HepG2 (cell line): ENCODE data around the gene SLC2A6. TPM values are rescaled to one million over a fixed set of nuclear protein-coding genes. Genes with fewer than 3 reads are reported as not detected.

Experiments
- CREM ChIP-seq, 2 experiments: sonication (generic) in 1 of 2; formaldehyde crosslinking in 1 of 2; IDR thresholded peaks; 2 replicates each; pipeline versions ENCODE4 v1.4.0 to v1.6.1; 2016 to 2020; ENCODE audit warnings: antibody characterized with exemption in 1 of 2, mild to moderate bottlenecking in 1 of 2, missing genetic modification reagents in 1 of 2
- E2F5 ChIP-seq: sonication (generic); formaldehyde crosslinking; conservative IDR thresholded peaks from 2 replicates; pipeline ENCODE4 v1.4.0; 2020; ENCODE audit warnings: missing genetic modification reagents
- FOXK2 ChIP-seq: fragments of 450-650 bp; IDR thresholded peaks from 2 replicates; pipeline ENCODE4 v1.6.1; 2016
- GRHL1 ChIP-seq: sonication (generic); formaldehyde crosslinking; conservative IDR thresholded peaks from 2 replicates; pipeline ENCODE4 v1.8.0; 2022; ENCODE audit warnings: missing genetic modification reagents
- MBNL3 ChIP-seq: fragments of 250-450 bp; sonication (Bioruptor Pico); conservative IDR thresholded peaks from 2 replicates; pipeline ENCODE4 v1.8.0; 2022; ENCODE audit warnings: mild to moderate bottlenecking, inconsistent platforms
- MED13 ChIP-seq: sonication (generic); formaldehyde crosslinking; IDR thresholded peaks from 2 replicates; pipeline ENCODE4 v1.5.0; 2020; ENCODE audit warnings: missing genetic modification reagents
- NAIF1 ChIP-seq: sonication (generic); formaldehyde crosslinking; IDR thresholded peaks from 2 replicates; pipeline ENCODE4 v1.5.0; 2020; ENCODE audit warnings: mild to moderate bottlenecking, missing genetic modification reagents, borderline replicate concordance
- NFE2 ChIP-seq: sonication (generic); formaldehyde crosslinking; IDR thresholded peaks from 2 replicates; pipeline ENCODE4 v1.4.0; 2020; ENCODE audit warnings: missing genetic modification reagents
- REPIN1 ChIP-seq: sonication (generic); formaldehyde crosslinking; IDR thresholded peaks from 2 replicates; pipeline ENCODE4 v1.8.0; 2022; ENCODE audit warnings: missing genetic modification reagents, low read depth, mild to moderate bottlenecking, borderline replicate concordance
- USF2 ChIP-seq, 2 experiments: sonication (generic) in 1 of 2; formaldehyde crosslinking in 1 of 2; IDR thresholded peaks; 2 replicates each; pipeline versions ENCODE4 v1.5.1 to v1.6.1; 2011 to 2020; ENCODE audit warnings: borderline replicate concordance in 1 of 2, low read depth in 1 of 2, low read length in 1 of 2, mild to moderate bottlenecking in 1 of 2, missing genetic modification reagents in 1 of 2, moderate library complexity in 1 of 2
- ZBTB46 ChIP-seq: sonication (generic); formaldehyde crosslinking; IDR thresholded peaks from 2 replicates; pipeline ENCODE4 v1.4.0; 2020; ENCODE audit warnings: mild to moderate bottlenecking, missing genetic modification reagents, borderline replicate concordance
- ZNF235 ChIP-seq: sonication (generic); formaldehyde crosslinking; IDR thresholded peaks from 2 replicates; pipeline ENCODE4 v1.8.1; 2023; ENCODE audit warnings: mild to moderate bottlenecking, missing genetic modification reagents, borderline replicate concordance
- ZNF296 ChIP-seq: sonication (generic); formaldehyde crosslinking; conservative IDR thresholded peaks from 2 replicates; pipeline ENCODE4 v1.5.0; 2020; ENCODE audit warnings: mild to moderate bottlenecking, missing genetic modification reagents
- ZNF333 ChIP-seq: sonication (generic); formaldehyde crosslinking; IDR thresholded peaks from 2 replicates; pipeline ENCODE4 v1.4.0; 2020; ENCODE audit warnings: mild to moderate bottlenecking, missing genetic modification reagents, borderline replicate concordance
- polyA plus RNA-seq, 8 experiments: library from polyadenylated mRNA; depleted of rRNA in 3 of 8; stranded (reverse) in 7 of 8; unstranded in 1 of 8; fragments of >200 nt; fragmentation: Illumina TruSeq in 4 of 8; extraction: Trizol in 4 of 8; gene quantifications; 2 replicates each; pipeline versions ENCODE4 v1.2.1 to v1.2.3, GENCODE V29; 2011 to 2016; ENCODE audit warnings: low read depth in 4 of 8, missing spikeins in 1 of 8, mixed read lengths in 1 of 8; ENCODE audit not compliant: insufficient read depth in 1 of 8
- total RNA-seq, 5 experiments: library from RNA; depleted of rRNA; stranded (reverse); fragments of >200 nt; fragmentation: Illumina TruSeq; extraction: Trizol; gene quantifications; 2 replicates each; pipeline ENCODE4 v1.2.3, GENCODE V29; 2016; ENCODE audit warnings: low read depth in 1 of 5
- TF ChIP-seq, protein P1 (sequence below): sonication (generic); formaldehyde crosslinking; IDR thresholded peaks from 2 replicates; pipeline ENCODE4 v1.4.0; 2020; ENCODE audit warnings: missing genetic modification reagents, mild to moderate bottlenecking, borderline replicate concordance
- TF ChIP-seq, protein P2 (sequence below): IDR thresholded peaks from 2 replicates; pipeline ENCODE4 v1.6.1; 2016; ENCODE audit warnings: low read depth, control low read depth

SLC2A6 gene
- total and polyA plus RNA-seq, 2 of the 13 experiments (the other 11 are each of a cell fraction or from before 2014, with no cell fraction given), result 4.1 to 15.0 TPM

GRCh38 chr9:133460405-133461175 lies 18.3 kb downstream of the SLC2A6 start (continued):
- TF ChIP-seq ZBTB46 (CRISPR knock-in tag) (0 out of 2 replicates have a peak, but pooled peaks have one; percentile 58), MED13 (CRISPR knock-in tag) (no peak), FOXK2 (peak; percentile 43; the same call in 1 of the 2 replicates), ZNF235 (no peak), GRHL1 (CRISPR knock-in tag) (no peak), REPIN1 (CRISPR knock-in tag) (no peak), NFE2 (CRISPR knock-in tag) (no peak), USF2 (IDR thresholded peaks at IDR 0.05; ENCODE audit: low read depth, low read length) (peak; percentile 52), USF2 (CRISPR knock-in tag; IDR thresholded peaks at IDR 0.05; ENCODE audit: borderline replicate concordance) (peak; percentile 84; the same call in 1 of the 2 replicates), MBNL3 (CRISPR knock-in tag) (no peak), ZNF296 (peak; percentile 79; the same call in 1 of the 2 replicates), ZNF333 (CRISPR knock-in tag) (0 out of 2 replicates have a peak, but pooled peaks have one; percentile 56), NAIF1 (CRISPR knock-in tag) (no peak), E2F5 (CRISPR knock-in tag) (no peak), CREM (IDR thresholded peaks at IDR 0.05) (peak; percentile 47; the same call in 1 of the 2 replicates), CREM (CRISPR knock-in tag; IDR thresholded peaks at IDR 0.05) (no peak)
- TF ChIP-seq, protein P1, sequence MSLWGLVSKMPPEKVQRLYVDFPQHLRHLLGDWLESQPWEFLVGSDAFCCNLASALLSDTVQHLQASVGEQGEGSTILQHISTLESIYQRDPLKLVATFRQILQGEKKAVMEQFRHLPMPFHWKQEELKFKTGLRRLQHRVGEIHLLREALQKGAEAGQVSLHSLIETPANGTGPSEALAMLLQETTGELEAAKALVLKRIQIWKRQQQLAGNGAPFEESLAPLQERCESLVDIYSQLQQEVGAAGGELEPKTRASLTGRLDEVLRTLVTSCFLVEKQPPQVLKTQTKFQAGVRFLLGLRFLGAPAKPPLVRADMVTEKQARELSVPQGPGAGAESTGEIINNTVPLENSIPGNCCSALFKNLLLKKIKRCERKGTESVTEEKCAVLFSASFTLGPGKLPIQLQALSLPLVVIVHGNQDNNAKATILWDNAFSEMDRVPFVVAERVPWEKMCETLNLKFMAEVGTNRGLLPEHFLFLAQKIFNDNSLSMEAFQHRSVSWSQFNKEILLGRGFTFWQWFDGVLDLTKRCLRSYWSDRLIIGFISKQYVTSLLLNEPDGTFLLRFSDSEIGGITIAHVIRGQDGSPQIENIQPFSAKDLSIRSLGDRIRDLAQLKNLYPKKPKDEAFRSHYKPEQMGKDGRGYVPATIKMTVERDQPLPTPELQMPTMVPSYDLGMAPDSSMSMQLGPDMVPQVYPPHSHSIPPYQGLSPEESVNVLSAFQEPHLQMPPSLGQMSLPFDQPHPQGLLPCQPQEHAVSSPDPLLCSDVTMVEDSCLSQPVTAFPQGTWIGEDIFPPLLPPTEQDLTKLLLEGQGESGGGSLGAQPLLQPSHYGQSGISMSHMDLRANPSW (CRISPR knock-in tag), result no peak
- TF ChIP-seq, protein P2, sequence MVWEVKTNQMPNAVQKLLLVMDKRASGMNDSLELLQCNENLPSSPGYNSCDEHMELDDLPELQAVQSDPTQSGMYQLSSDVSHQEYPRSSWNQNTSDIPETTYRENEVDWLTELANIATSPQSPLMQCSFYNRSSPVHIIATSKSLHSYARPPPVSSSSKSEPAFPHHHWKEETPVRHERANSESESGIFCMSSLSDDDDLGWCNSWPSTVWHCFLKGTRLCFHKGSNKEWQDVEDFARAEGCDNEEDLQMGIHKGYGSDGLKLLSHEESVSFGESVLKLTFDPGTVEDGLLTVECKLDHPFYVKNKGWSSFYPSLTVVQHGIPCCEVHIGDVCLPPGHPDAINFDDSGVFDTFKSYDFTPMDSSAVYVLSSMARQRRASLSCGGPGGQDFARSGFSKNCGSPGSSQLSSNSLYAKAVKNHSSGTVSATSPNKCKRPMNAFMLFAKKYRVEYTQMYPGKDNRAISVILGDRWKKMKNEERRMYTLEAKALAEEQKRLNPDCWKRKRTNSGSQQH, result peak; percentile 70
